Fibroblast of the aortic adventitia (primary cell): ENCODE results near the gene DHRS13. TPM values are rescaled to one million over a fixed set of nuclear protein-coding genes. Genes with fewer than 3 reads are reported as not detected.

Experiments
- DNase-seq: peaks from one replicate; pipeline ENCODE4 v3.0.0-alpha.2; 2010; ENCODE audit warnings: low read depth
- H3K4me3 ChIP-seq: 2 replicates; pipeline ENCODE4 v1.5.1; 2011; ENCODE audit warnings: low read depth, mild to moderate bottlenecking, control low read depth, low read length, moderate library complexity
- total RNA-seq: library from RNA; depleted of rRNA; stranded (reverse); fragments of >200 nt; gene quantifications from 2 replicates; pipeline ENCODE4 v1.2.3, GENCODE V29; 2012; ENCODE audit warnings: low replicate concordance
- TF ChIP-seq, protein P1 (sequence below): IDR thresholded peaks from 2 replicates; pipeline ENCODE4 v1.5.1; 2011; ENCODE audit warnings: mild to moderate bottlenecking, low read length, control low read depth, inconsistent platforms; ENCODE audit not compliant: insufficient read depth

DHRS13 gene
- total RNA-seq, 1 donor, result 5.6 TPM

GRCh38 chr17:28883967-28884702 is 18.7 kb downstream of the DHRS13 start:
- DNase-seq, result no peak
- no peak overlapping the region for H3K4me3 ChIP-seq
- TF ChIP-seq, protein P1, sequence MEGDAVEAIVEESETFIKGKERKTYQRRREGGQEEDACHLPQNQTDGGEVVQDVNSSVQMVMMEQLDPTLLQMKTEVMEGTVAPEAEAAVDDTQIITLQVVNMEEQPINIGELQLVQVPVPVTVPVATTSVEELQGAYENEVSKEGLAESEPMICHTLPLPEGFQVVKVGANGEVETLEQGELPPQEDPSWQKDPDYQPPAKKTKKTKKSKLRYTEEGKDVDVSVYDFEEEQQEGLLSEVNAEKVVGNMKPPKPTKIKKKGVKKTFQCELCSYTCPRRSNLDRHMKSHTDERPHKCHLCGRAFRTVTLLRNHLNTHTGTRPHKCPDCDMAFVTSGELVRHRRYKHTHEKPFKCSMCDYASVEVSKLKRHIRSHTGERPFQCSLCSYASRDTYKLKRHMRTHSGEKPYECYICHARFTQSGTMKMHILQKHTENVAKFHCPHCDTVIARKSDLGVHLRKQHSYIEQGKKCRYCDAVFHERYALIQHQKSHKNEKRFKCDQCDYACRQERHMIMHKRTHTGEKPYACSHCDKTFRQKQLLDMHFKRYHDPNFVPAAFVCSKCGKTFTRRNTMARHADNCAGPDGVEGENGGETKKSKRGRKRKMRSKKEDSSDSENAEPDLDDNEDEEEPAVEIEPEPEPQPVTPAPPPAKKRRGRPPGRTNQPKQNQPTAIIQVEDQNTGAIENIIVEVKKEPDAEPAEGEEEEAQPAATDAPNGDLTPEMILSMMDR, result no peak

- TF ChIP-seq, protein P1, result no peak
- H3K4me3 ChIP-seq, result no peak overlapping the region
- no peak for DNase-seq
Observed at GRCh38 chr17:28882154-28882895, 20.6 kb downstream of the DHRS13 start.

- DNase-seq, result no peak
Observed at GRCh38 chr17:28881533-28882056, 21.3 kb downstream of the DHRS13 start.

GRCh38 chr17:28880572-28880945 is 22.3 kb downstream of the DHRS13 start:
- TF ChIP-seq, protein P1, result no peak
- DNase-seq, result no peak
- H3K4me3 ChIP-seq, result no peak overlapping the region

More at GRCh38 chr17:28881533-28882056, 21.3 kb downstream of the DHRS13 start:
- TF ChIP-seq, protein P1, result no peak
- H3K4me3 ChIP-seq, result no peak overlapping the region

DNA sequence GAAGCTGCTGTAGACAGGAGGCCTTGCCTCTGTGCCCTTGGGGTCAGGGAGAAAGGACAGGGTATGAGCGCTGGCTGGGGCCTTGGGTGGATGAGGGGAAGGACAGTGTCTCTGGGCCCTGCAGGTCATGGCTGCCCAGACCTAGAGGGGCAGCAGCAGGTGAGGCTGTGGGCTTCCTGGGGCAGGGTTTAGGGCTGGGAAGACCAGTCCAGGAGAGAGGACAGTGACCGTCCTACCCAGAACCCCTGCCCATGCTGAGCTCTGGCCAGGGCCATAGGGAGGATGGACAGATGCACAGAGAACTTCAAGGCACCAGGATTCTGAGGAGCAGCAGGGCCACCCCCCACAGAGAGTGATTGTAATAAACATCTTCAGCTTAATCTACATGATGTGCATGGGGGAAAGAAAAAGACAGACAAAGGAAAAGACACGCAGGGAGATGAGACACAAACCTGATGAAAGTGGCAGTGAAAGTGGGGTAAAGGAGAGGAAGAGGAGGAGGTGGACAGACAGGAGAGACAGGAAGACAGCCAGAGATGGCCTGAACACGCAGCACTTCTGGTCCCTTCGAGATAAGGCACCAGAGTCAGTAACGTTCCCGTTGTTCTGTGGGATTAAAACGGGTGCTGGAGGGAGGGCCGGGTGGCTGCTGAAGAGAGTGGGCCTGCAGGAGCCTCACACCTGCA is 22.9 kb downstream of the DHRS13 start:
- no peak overlapping the region for H3K4me3 ChIP-seq
- DNase-seq, result no peak

GRCh38 chr17:28878981-28879380 is 23.9 kb downstream of the DHRS13 start:
- H3K4me3 ChIP-seq, result no peak overlapping the region
- peak; percentile 35 for DNase-seq
- TF ChIP-seq, protein P1, result peak; percentile 39

More for the DNA sequence above, 22.9 kb downstream of the DHRS13 start:
- TF ChIP-seq, protein P1, result no peak
